HepG2 (cell line): ENCODE measurements around the gene LRIG1. TPM values are rescaled to one million over a fixed set of nuclear protein-coding genes. Genes with fewer than 3 reads are reported as not detected.

Source experiments
- ARID2 ChIP-seq: sonication (generic); formaldehyde crosslinking; IDR thresholded peaks from 2 replicates; pipeline ENCODE4 v1.8.1; 2022; ENCODE audit warnings: mild to moderate bottlenecking, missing genetic modification reagents, borderline replicate concordance
- FOSL2 ChIP-seq: sonication (generic); formaldehyde crosslinking; IDR thresholded peaks from 2 replicates; pipeline ENCODE4 v1.4.0; 2020; ENCODE audit warnings: missing genetic modification reagents
- FOXO1 ChIP-seq: sonication (generic); formaldehyde crosslinking; IDR thresholded peaks from 2 replicates; pipeline ENCODE4 v1.4.0; 2020; ENCODE audit warnings: missing genetic modification reagents
- HES4 ChIP-seq: sonication (generic); formaldehyde crosslinking; IDR thresholded peaks from 2 replicates; pipeline ENCODE4 v1.9.0; 2021; ENCODE audit warnings: mild to moderate bottlenecking, missing genetic modification reagents, borderline replicate concordance
- RBAK ChIP-seq: sonication (generic); formaldehyde crosslinking; IDR thresholded peaks from 2 replicates; pipeline ENCODE4 v1.5.1; 2020; ENCODE audit warnings: mild to moderate bottlenecking, missing genetic modification reagents
- SALL1 ChIP-seq: sonication (generic); formaldehyde crosslinking; IDR thresholded peaks from 2 replicates; pipeline ENCODE4 v1.8.0; 2022; ENCODE audit warnings: mild to moderate bottlenecking, missing genetic modification reagents
- TBP ChIP-seq: sonication (generic); formaldehyde crosslinking; IDR thresholded peaks from 2 replicates; pipeline ENCODE4 v1.5.0; 2020; ENCODE audit warnings: missing genetic modification reagents
- TOPORS ChIP-seq: sonication (generic); formaldehyde crosslinking; IDR thresholded peaks from 2 replicates; pipeline ENCODE4 v1.8.0; 2023; ENCODE audit warnings: mild to moderate bottlenecking, missing genetic modification reagents
- ZNF234 ChIP-seq: sonication (generic); formaldehyde crosslinking; conservative IDR thresholded peaks from 2 replicates; pipeline ENCODE4 v1.5.1; 2020; ENCODE audit warnings: mild to moderate bottlenecking, missing genetic modification reagents
- ZNF644 ChIP-seq: IDR thresholded peaks from 2 replicates; pipeline ENCODE4 v1.6.1; 2016; ENCODE audit warnings: low read depth
- ZNF747 ChIP-seq: sonication (generic); formaldehyde crosslinking; IDR thresholded peaks from 2 replicates; pipeline ENCODE4 v1.8.1; 2023; ENCODE audit warnings: missing genetic modification reagents, mild to moderate bottlenecking, borderline replicate concordance
- polyA plus RNA-seq, 8 experiments: library from polyadenylated mRNA; depleted of rRNA in 3 of 8; stranded (reverse) in 7 of 8; unstranded in 1 of 8; fragments of >200 nt; fragmentation: Illumina TruSeq in 4 of 8; extraction: Trizol in 4 of 8; gene quantifications; 2 replicates each; pipeline versions ENCODE4 v1.2.1 to v1.2.3, GENCODE V29; 2011 to 2016; ENCODE audit warnings: low read depth in 4 of 8, missing spikeins in 1 of 8, mixed read lengths in 1 of 8; ENCODE audit not compliant: insufficient read depth in 1 of 8
- total RNA-seq, 5 experiments: library from RNA; depleted of rRNA; stranded (reverse); fragments of >200 nt; fragmentation: Illumina TruSeq; extraction: Trizol; gene quantifications; 2 replicates each; pipeline ENCODE4 v1.2.3, GENCODE V29; 2016; ENCODE audit warnings: low read depth in 1 of 5
- TF ChIP-seq, protein P1 (sequence below): IDR thresholded peaks from 2 replicates; pipeline ENCODE4 v1.4.0; 2020; ENCODE audit warnings: mild to moderate bottlenecking, missing genetic modification reagents
- TF ChIP-seq, protein P2 (sequence below): sonication (generic); formaldehyde crosslinking; IDR thresholded peaks from 2 replicates; pipeline ENCODE4 v1.4.0; 2020; ENCODE audit warnings: missing genetic modification reagents
- TF ChIP-seq, protein P3 (sequence below): sonication (generic); formaldehyde crosslinking; IDR thresholded peaks from 2 replicates; pipeline ENCODE4 v1.5.0; 2020; ENCODE audit warnings: mild to moderate bottlenecking, missing genetic modification reagents, borderline replicate concordance
- TF ChIP-seq, protein P4 (sequence below): sonication (generic); formaldehyde crosslinking; IDR thresholded peaks from 2 replicates; pipeline ENCODE4 v1.8.1; 2023; ENCODE audit warnings: mild to moderate bottlenecking, missing genetic modification reagents, borderline replicate concordance

The LRIG1 gene
- total and polyA plus RNA-seq, 2 of the 13 experiments (the other 11 are each of a cell fraction or from before 2014, with no cell fraction given): 17.8 to 24.8 TPM

DNA sequence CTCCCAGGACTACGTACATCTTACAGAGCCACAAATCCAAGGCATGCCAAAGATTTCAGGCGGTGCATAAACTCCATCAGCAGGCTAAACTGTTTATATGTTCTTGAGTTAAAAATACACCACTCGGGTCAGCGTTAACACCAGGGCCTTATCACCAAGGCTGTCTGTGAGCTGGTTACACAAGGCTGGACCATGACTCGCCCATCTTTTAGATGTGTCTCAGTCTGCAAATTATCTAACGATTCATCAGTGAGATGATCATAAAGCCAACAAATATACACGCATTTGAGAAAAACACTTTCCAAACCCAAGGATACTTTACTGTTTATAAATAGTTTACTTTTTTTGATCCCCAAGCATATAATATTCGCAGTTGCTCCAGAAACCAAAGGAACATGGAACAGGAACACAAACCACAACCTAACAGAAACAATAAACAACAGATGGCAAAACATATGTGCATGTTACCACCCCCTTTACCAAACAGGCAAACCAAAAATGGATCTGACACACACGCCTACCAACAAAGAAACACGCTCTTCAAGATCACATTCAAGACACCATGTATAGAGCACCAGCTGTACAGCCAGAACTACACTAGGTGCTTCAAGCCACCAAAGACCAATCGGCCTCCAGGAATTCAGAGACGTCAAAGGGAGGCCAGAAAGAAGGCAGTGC is 15.4 kb downstream of the LRIG1 start (continued):
- TF ChIP-seq, protein P1, sequence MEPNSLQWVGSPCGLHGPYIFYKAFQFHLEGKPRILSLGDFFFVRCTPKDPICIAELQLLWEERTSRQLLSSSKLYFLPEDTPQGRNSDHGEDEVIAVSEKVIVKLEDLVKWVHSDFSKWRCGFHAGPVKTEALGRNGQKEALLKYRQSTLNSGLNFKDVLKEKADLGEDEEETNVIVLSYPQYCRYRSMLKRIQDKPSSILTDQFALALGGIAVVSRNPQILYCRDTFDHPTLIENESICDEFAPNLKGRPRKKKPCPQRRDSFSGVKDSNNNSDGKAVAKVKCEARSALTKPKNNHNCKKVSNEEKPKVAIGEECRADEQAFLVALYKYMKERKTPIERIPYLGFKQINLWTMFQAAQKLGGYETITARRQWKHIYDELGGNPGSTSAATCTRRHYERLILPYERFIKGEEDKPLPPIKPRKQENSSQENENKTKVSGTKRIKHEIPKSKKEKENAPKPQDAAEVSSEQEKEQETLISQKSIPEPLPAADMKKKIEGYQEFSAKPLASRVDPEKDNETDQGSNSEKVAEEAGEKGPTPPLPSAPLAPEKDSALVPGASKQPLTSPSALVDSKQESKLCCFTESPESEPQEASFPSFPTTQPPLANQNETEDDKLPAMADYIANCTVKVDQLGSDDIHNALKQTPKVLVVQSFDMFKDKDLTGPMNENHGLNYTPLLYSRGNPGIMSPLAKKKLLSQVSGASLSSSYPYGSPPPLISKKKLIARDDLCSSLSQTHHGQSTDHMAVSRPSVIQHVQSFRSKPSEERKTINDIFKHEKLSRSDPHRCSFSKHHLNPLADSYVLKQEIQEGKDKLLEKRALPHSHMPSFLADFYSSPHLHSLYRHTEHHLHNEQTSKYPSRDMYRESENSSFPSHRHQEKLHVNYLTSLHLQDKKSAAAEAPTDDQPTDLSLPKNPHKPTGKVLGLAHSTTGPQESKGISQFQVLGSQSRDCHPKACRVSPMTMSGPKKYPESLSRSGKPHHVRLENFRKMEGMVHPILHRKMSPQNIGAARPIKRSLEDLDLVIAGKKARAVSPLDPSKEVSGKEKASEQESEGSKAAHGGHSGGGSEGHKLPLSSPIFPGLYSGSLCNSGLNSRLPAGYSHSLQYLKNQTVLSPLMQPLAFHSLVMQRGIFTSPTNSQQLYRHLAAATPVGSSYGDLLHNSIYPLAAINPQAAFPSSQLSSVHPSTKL (CRISPR knock-in tag): 0 out of 2 replicates have a peak, but pooled peaks have one; percentile 10
- TF ChIP-seq ZNF234 (no peak), FOSL2 (CRISPR knock-in tag) (peak; percentile 78), ZNF747 (CRISPR knock-in tag) (0 out of 2 replicates have a peak, but pooled peaks have one; percentile 25), SALL1 (CRISPR knock-in tag) (peak; percentile 17; the same call in 1 of the 2 replicates), FOXO1 (CRISPR knock-in tag) (no peak), ARID2 (no peak), RBAK (peak; percentile 85), ZNF644 (CRISPR knock-in tag) (no peak), TOPORS (CRISPR knock-in tag) (no peak), TBP (CRISPR knock-in tag) (no peak), HES4 (CRISPR knock-in tag) (no peak)
- TF ChIP-seq, protein P2, sequence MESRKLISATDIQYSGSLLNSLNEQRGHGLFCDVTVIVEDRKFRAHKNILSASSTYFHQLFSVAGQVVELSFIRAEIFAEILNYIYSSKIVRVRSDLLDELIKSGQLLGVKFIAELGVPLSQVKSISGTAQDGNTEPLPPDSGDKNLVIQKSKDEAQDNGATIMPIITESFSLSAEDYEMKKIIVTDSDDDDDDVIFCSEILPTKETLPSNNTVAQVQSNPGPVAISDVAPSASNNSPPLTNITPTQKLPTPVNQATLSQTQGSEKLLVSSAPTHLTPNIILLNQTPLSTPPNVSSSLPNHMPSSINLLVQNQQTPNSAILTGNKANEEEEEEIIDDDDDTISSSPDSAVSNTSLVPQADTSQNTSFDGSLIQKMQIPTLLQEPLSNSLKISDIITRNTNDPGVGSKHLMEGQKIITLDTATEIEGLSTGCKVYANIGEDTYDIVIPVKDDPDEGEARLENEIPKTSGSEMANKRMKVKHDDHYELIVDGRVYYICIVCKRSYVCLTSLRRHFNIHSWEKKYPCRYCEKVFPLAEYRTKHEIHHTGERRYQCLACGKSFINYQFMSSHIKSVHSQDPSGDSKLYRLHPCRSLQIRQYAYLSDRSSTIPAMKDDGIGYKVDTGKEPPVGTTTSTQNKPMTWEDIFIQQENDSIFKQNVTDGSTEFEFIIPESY (CRISPR knock-in tag): 0 out of 2 replicates have a peak, but pooled peaks have one; percentile 9
- TF ChIP-seq, protein P3, sequence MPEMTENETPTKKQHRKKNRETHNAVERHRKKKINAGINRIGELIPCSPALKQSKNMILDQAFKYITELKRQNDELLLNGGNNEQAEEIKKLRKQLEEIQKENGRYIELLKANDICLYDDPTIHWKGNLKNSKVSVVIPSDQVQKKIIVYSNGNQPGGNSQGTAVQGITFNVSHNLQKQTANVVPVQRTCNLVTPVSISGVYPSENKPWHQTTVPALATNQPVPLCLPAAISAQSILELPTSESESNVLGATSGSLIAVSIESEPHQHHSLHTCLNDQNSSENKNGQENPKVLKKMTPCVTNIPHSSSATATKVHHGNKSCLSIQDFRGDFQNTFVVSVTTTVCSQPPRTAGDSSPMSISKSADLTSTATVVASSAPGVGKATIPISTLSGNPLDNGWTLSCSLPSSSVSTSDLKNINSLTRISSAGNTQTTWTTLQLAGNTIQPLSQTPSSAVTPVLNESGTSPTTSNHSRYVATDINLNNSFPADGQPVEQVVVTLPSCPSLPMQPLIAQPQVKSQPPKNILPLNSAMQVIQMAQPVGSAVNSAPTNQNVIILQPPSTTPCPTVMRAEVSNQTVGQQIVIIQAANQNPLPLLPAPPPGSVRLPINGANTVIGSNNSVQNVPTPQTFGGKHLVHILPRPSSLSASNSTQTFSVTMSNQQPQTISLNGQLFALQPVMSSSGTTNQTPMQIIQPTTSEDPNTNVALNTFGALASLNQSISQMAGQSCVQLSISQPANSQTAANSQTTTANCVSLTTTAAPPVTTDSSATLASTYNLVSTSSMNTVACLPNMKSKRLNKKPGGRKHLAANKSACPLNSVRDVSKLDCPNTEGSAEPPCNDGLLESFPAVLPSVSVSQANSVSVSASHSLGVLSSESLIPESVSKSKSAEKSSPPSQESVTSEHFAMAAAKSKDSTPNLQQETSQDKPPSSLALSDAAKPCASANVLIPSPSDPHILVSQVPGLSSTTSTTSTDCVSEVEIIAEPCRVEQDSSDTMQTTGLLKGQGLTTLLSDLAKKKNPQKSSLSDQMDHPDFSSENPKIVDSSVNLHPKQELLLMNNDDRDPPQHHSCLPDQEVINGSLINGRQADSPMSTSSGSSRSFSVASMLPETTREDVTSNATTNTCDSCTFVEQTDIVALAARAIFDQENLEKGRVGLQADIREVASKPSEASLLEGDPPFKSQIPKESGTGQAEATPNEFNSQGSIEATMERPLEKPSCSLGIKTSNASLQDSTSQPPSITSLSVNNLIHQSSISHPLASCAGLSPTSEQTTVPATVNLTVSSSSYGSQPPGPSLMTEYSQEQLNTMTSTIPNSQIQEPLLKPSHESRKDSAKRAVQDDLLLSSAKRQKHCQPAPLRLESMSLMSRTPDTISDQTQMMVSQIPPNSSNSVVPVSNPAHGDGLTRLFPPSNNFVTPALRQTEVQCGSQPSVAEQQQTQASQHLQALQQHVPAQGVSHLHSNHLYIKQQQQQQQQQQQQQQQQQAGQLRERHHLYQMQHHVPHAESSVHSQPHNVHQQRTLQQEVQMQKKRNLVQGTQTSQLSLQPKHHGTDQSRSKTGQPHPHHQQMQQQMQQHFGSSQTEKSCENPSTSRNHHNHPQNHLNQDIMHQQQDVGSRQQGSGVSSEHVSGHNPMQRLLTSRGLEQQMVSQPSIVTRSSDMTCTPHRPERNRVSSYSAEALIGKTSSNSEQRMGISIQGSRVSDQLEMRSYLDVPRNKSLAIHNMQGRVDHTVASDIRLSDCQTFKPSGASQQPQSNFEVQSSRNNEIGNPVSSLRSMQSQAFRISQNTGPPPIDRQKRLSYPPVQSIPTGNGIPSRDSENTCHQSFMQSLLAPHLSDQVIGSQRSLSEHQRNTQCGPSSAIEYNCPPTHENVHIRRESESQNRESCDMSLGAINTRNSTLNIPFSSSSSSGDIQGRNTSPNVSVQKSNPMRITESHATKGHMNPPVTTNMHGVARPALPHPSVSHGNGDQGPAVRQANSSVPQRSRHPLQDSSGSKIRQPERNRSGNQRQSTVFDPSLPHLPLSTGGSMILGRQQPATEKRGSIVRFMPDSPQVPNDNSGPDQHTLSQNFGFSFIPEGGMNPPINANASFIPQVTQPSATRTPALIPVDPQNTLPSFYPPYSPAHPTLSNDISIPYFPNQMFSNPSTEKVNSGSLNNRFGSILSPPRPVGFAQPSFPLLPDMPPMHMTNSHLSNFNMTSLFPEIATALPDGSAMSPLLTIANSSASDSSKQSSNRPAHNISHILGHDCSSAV (CRISPR knock-in tag): no peak
- TF ChIP-seq, protein P4, sequence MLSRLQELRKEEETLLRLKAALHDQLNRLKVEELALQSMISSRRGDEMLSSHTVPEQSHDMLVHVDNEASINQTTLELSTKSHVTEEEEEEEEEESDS: no peak
